OCI-LY3 (cell line): ENCODE data around the gene SLC15A2.

Experiments used
- CTCF ChIP-seq: fragments of 200-600, 300-600 bp; sonication (generic); IDR thresholded peaks from 2 replicates; pipeline ENCODE4 v1.5.1; 2014; ENCODE audit warnings: antibody characterized with exemption, low read length, low read depth
- EZH2phosphoT487 ChIP-seq: fragments of 200-600 bp; shearing (Covaris generic); IDR thresholded peaks from 2 replicates; pipeline ENCODE4 v1.6.1; 2018; ENCODE audit warnings: antibody characterized with exemption, mixed run types, low read depth

GRCh38 chr3:121897296-121897695, 3.1 kb downstream of the SLC15A2 start:
- TF ChIP-seq CTCF, result no peak
- no peak for TF ChIP-seq EZH2phosphoT487
